H1 (cell line): ENCODE results near the gene TLE4. TPM values are rescaled to one million over a fixed set of nuclear protein-coding genes. Genes with fewer than 3 reads are reported as not detected.

ENCODE experiments used
- CTCF ChIA-PET: fragments of 300-600 bp; sonication (Branson Sonifier 250); formaldehyde crosslinking; loops from one replicate; lab custom pipeline; 2021; ENCODE audit not compliant: partially characterized antibody; lab: Charles Lee
- POLR2A ChIA-PET: fragments of 300-600 bp; sonication (Branson Sonifier 250); formaldehyde crosslinking; loops from one replicate; lab custom pipeline; 2021; ENCODE audit warnings: inconsistent platforms; ENCODE audit not compliant: partially characterized antibody; lab: Charles Lee
- DNase-seq, 2 experiments: peaks; one replicate each; pipeline versions ENCODE4 v3.0.0 to v3.0.0-alpha.2; 2010 to 2022; ENCODE audit warnings: low spot score in 2 of 2, low read depth in 1 of 2, mixed read lengths in 1 of 2
- FAIRE-seq: peaks from 2 replicates; lab custom pipeline; 2011; peaks lifted over from hg19 to GRCh38; lab: Jason Lieb, UNC
- H2AFZ ChIP-seq: 2 replicates; pipeline ENCODE4 v1.8.1; 2012; ENCODE audit warnings: low read length, inconsistent platforms
- H2AK5ac ChIP-seq: 2 replicates; pipeline ENCODE4 v1.6.1; 2013; ENCODE audit warnings: low read depth, low read length
- H2BK120ac ChIP-seq: replicated peaks from 2 replicates; pipeline ENCODE3; 2013; ENCODE audit warnings: low read depth, low read length, inconsistent platforms
- H2BK12ac ChIP-seq: 2 replicates; pipeline ENCODE4 v1.6.1; 2013; ENCODE audit warnings: low read depth, low read length
- H2BK15ac ChIP-seq: 2 replicates; pipeline ENCODE4 v1.6.1; 2013; ENCODE audit warnings: low read length
- H2BK20ac ChIP-seq: 2 replicates; pipeline ENCODE4 v1.6.1; 2013; ENCODE audit warnings: low read length
- H2BK5ac ChIP-seq: 2 replicates; pipeline ENCODE4 v1.6.1; 2013; ENCODE audit warnings: low read depth, low read length
- H3K14ac ChIP-seq: 2 replicates; pipeline ENCODE4 v1.6.1; 2013; ENCODE audit warnings: inconsistent platforms; ENCODE audit not compliant: insufficient read length
- H3K18ac ChIP-seq: 2 replicates; pipeline ENCODE4 v1.6.1; 2013; ENCODE audit warnings: low read length; ENCODE audit errors: extremely low read depth
- H3K23ac ChIP-seq: 2 replicates; pipeline ENCODE4 v1.6.1; 2013; ENCODE audit warnings: inconsistent platforms; ENCODE audit not compliant: insufficient read length
- H3K23me2 ChIP-seq: 2 replicates; pipeline ENCODE4 v1.6.1; 2013; ENCODE audit warnings: low read depth, low read length
- H3K27ac ChIP-seq: 2 replicates; pipeline ENCODE4 v1.6.1; 2011; ENCODE audit warnings: low read depth, low read length, inconsistent platforms
- H3K27me3 ChIP-seq, 4 experiments: replicated peaks in 1 of 4; 1 replicate in 1 of 4; 2 replicates in 3 of 4; pipeline versions ENCODE4 v1.6.1 to v1.8.1; 2011 to 2013; ENCODE audit warnings: low read length in 3 of 4, mild to moderate bottlenecking in 3 of 4, inconsistent platforms in 2 of 4, mixed read lengths in 2 of 4, moderate library complexity in 1 of 4; ENCODE audit not compliant: control insufficient read depth in 3 of 4, insufficient read depth in 3 of 4; ENCODE audit errors: extremely low read depth in 1 of 4
- H3K36me3 ChIP-seq, 4 experiments: 2 replicates each; pipeline versions ENCODE4 v1.6.1 to v1.8.1; 2011 to 2013; ENCODE audit warnings: mild to moderate bottlenecking in 4 of 4, low read length in 3 of 4, moderate library complexity in 2 of 4, control low read depth in 1 of 4, inconsistent platforms in 1 of 4; ENCODE audit not compliant: insufficient read depth in 4 of 4, control insufficient read depth in 2 of 4
- H3K4ac ChIP-seq: replicated peaks from 2 replicates; pipeline ENCODE3; 2013; ENCODE audit warnings: low read length, low read depth, mixed read lengths, inconsistent platforms; ENCODE audit not compliant: insufficient read length
- H3K4me1 ChIP-seq, 4 experiments: replicated peaks in 1 of 4; 1 replicate in 1 of 4; 2 replicates in 3 of 4; pipeline versions ENCODE4 v1.6.1 to v1.8.1; 2011 to 2013; ENCODE audit warnings: low read length in 3 of 4, inconsistent platforms in 2 of 4, mixed read lengths in 1 of 4; ENCODE audit not compliant: insufficient read depth in 4 of 4, control insufficient read depth in 3 of 4
- H3K4me2 ChIP-seq, 2 experiments: 2 replicates each; pipeline versions ENCODE4 v1.6.1 to v1.8.1; 2011 to 2013; ENCODE audit warnings: low read depth in 2 of 2, low read length in 2 of 2, control low read depth in 1 of 2, inconsistent platforms in 1 of 2, mild to moderate bottlenecking in 1 of 2; ENCODE audit not compliant: insufficient read depth in 1 of 2
- H3K4me3 ChIP-seq, 4 experiments: fragments of 200-600, 300-600 bp in 1 of 4; sonication (generic), shearing (Covaris generic), sonication (Bioruptor Twin) in 1 of 4; 2 replicates each; pipeline versions ENCODE4 v1.5.1 to v1.8.1; 2011 to 2016; ENCODE audit warnings: low read length in 4 of 4, low read depth in 3 of 4, control low read depth in 2 of 4, inconsistent platforms in 2 of 4, mild to moderate bottlenecking in 2 of 4, mixed read lengths in 1 of 4, moderate library complexity in 1 of 4; ENCODE audit not compliant: insufficient read depth in 2 of 4; ENCODE audit errors: extremely low read depth in 1 of 4
- H3K56ac ChIP-seq: replicated peaks from 2 replicates; pipeline ENCODE3; 2013; ENCODE audit warnings: low read depth, mild to moderate bottlenecking, mixed read lengths, low read length, inconsistent platforms; ENCODE audit not compliant: insufficient read length
- H3K79me1 ChIP-seq: 2 replicates; pipeline ENCODE4 v1.6.1; 2013; ENCODE audit warnings: low read depth, low read length, control low read depth
- H3K79me2 ChIP-seq, 2 experiments: 2 replicates each; pipeline versions ENCODE4 v1.6.1 to v1.8.1; 2012 to 2013; ENCODE audit warnings: low read length in 2 of 2, mild to moderate bottlenecking in 2 of 2, inconsistent platforms in 1 of 2; ENCODE audit not compliant: insufficient read depth in 2 of 2, control insufficient read depth in 1 of 2
- H3K9ac ChIP-seq, 4 experiments: replicated peaks in 1 of 4; 1 replicate in 1 of 4; 2 replicates in 3 of 4; pipeline versions ENCODE4 v1.6.1 to v1.8.1; 2011 to 2013; ENCODE audit warnings: low read depth in 3 of 4, low read length in 3 of 4, control low read depth in 2 of 4, mild to moderate bottlenecking in 2 of 4, moderate library complexity in 2 of 4, inconsistent platforms in 1 of 4; ENCODE audit errors: extremely low read depth in 1 of 4
- H3K9me3 ChIP-seq, 2 experiments: 2 replicates each; pipeline versions ENCODE4 v1.6.1 to v1.8.1; 2012 to 2013; ENCODE audit warnings: mild to moderate bottlenecking in 2 of 2, moderate library complexity in 2 of 2, control low read depth in 1 of 2, inconsistent platforms in 1 of 2, low read depth in 1 of 2, low read length in 1 of 2, mixed read lengths in 1 of 2; ENCODE audit not compliant: insufficient read depth in 2 of 2
- H4K20me1 ChIP-seq, 2 experiments: replicated peaks in 1 of 2; 2 replicates each; pipeline versions ENCODE3 to v1.8.1; 2011 to 2013; ENCODE audit warnings: inconsistent platforms in 2 of 2, low read length in 2 of 2, mild to moderate bottlenecking in 1 of 2; ENCODE audit not compliant: insufficient read depth in 2 of 2, control insufficient read depth in 1 of 2
- H4K5ac ChIP-seq: 2 replicates; pipeline ENCODE4 v1.6.1; 2013; ENCODE audit warnings: low read length, low read depth, mixed read lengths, inconsistent platforms; ENCODE audit not compliant: insufficient read length
- H4K8ac ChIP-seq: 2 replicates; pipeline ENCODE4 v1.8.0; 2013; ENCODE audit warnings: mild to moderate bottlenecking, moderate library complexity, low read length, inconsistent platforms; ENCODE audit not compliant: insufficient read depth; ENCODE audit errors: extremely low read depth
- H4K91ac ChIP-seq: replicated peaks from 2 replicates; pipeline ENCODE3; 2013; ENCODE audit warnings: low read length, mixed read lengths, inconsistent platforms; ENCODE audit not compliant: insufficient read length
- ASH2L ChIP-seq: fragments of 200-600, 300-600 bp; sonication (generic); IDR thresholded peaks from one replicate; pipeline ENCODE4 v1.7.1; 2017; ENCODE audit warnings: low read length
- CBX5 ChIP-seq: fragments of 300-800, 300-1000 bp; sonication (generic); IDR thresholded peaks from 2 replicates; pipeline ENCODE4 v1.7.1; 2016; ENCODE audit warnings: antibody characterized with exemption, low read length, low read depth
- E2F6 ChIP-seq: IDR thresholded peaks from 2 replicates; pipeline ENCODE4 v1.6.1; 2012; ENCODE audit warnings: inconsistent platforms
- HDAC6 ChIP-seq: IDR thresholded peaks from one replicate; pipeline ENCODE4 v1.7.1; 2012; ENCODE audit warnings: low read depth, mild to moderate bottlenecking, inconsistent platforms, low read length, moderate library complexity
- NRF1 ChIP-seq: IDR thresholded peaks from 2 replicates; pipeline ENCODE4 v1.6.1; 2011; ENCODE audit warnings: mild to moderate bottlenecking, low read depth, low read length, improper control_type of control experiment
- POLR2A ChIP-seq, 2 experiments: IDR thresholded peaks; 1 replicate in 1 of 2; 2 replicates in 1 of 2; pipeline ENCODE4 v1.6.1; 2011; ENCODE audit warnings: low read depth in 2 of 2, low read length in 2 of 2, mild to moderate bottlenecking in 2 of 2; ENCODE audit errors: control extremely low read depth in 1 of 2
- RBBP5 ChIP-seq: IDR thresholded peaks from 2 replicates; pipeline ENCODE4 v1.7.1; 2012; ENCODE audit warnings: low read depth, mild to moderate bottlenecking, inconsistent platforms, low read length, moderate library complexity, borderline replicate concordance
- SIRT6 ChIP-seq: IDR thresholded peaks from one replicate; pipeline ENCODE4 v1.7.1; 2012; ENCODE audit warnings: low read length, inconsistent platforms
- SP1 ChIP-seq: IDR thresholded peaks from 2 replicates; pipeline ENCODE4 v1.6.1; 2011; ENCODE audit warnings: low read depth, low read length
- SP4 ChIP-seq: IDR thresholded peaks from 2 replicates; pipeline ENCODE4 v1.6.1; 2012; ENCODE audit warnings: low read length, inconsistent platforms
- TAF1 ChIP-seq: IDR thresholded peaks from 2 replicates; pipeline ENCODE4 v1.6.1; 2011; ENCODE audit warnings: mild to moderate bottlenecking, low read depth, low read length
- TBP ChIP-seq: IDR thresholded peaks from 2 replicates; pipeline ENCODE4 v1.6.1; 2011; ENCODE audit warnings: low read depth, low read length, improper control_type of control experiment
- TCF12 ChIP-seq: IDR thresholded peaks from 2 replicates; pipeline ENCODE4 v1.6.1; 2011; ENCODE audit warnings: low read depth, mild to moderate bottlenecking, low read length
- YY1 ChIP-seq: IDR thresholded peaks from 2 replicates; pipeline ENCODE4 v1.6.1; 2011; ENCODE audit warnings: low read depth, mild to moderate bottlenecking, low read length
- WGBS, 2 experiments: shearing (Covaris generic) in 1 of 2; methylation state at CpG; one replicate each; pipeline versions ENCODE4 v1.1.6 to v1.1.7; 2013 to 2015; ENCODE audit warnings: low lambda C conversion rate in 2 of 2, mixed read lengths in 2 of 2, inconsistent platforms in 1 of 2, low coverage in 1 of 2, missing lambda C conversion rate in 1 of 2; ENCODE audit not compliant: insufficient replicate concordance in 2 of 2, insufficient coverage in 1 of 2, insufficient read length in 1 of 2; ENCODE audit errors: extremely low coverage in 1 of 2, missing lambda C conversion rate in 1 of 2; 5-methylcytosine and 5-hydroxymethylcytosine counted together
- polyA plus RNA-seq, 7 experiments: library from polyadenylated mRNA; depleted of rRNA in 3 of 7; stranded (reverse) in 5 of 7; unstranded in 2 of 7; fragments of >200 nt in 5 of 7; fragments of 200-250 nt in 2 of 7; gene quantifications; 1 replicate in 5 of 7; 2 replicates in 1 of 7; 4 replicates in 1 of 7; pipeline versions ENCODE4 v1.2.1 to v1.2.3, GENCODE V29; 2011 to 2013; ENCODE audit warnings: missing spikeins in 2 of 7, mixed read lengths in 2 of 7
- total RNA-seq: library from RNA; stranded (reverse); fragmentation: NEBNext Ultra II Directional; extraction: Animal tissue kit (Norgen Biotek cat#: 25700); gene quantifications from 2 replicates; pipeline ENCODE4 v1.2.1, GENCODE V29; 2021

TLE4 gene
- total and polyA plus RNA-seq, 2 of the 8 experiments (the other 6 are each of a cell fraction or from before 2014, with no cell fraction given), result 32.4 to 36.9 TPM

GRCh38 chr9:79592726-79593493 is 21.1 kb downstream of the TLE4 start:
- no peak for FAIRE-seq
- H3K4me1 ChIP-seq, result no peaks in the 10 kb centered on the region
- peaks cover 0 to 63% of the 10 kb centered on the region in 2 experiments; a peak in 2 of 4 replicates for H3K79me2 ChIP-seq
- no peak overlapping the region for H2AK5ac ChIP-seq
- H4K20me1 ChIP-seq, result no peaks in the 10 kb centered on the region
- H2BK5ac ChIP-seq, result no peak overlapping the region
- H3K36me3 ChIP-seq, result no peaks in the 10 kb centered on the region
- H3K27ac ChIP-seq, result no peak overlapping the region
- no peak overlapping the region for H3K4me2 ChIP-seq
- H2BK120ac ChIP-seq, result no peak overlapping the region
- no peak overlapping the region for H3K4me3 ChIP-seq
- no peak overlapping the region for H2BK20ac ChIP-seq
- POLR2A ChIA-PET, result interaction anchor here (0.7 to 1.1 kb wide), 2 partner anchors 18 to 161 kb away, joined by 3 read pairs; no protein-coding TSS in a partner anchor
- no peak overlapping the region for H3K4ac ChIP-seq
- CTCF ChIA-PET, result interaction anchor here (1.2 kb wide), 2 partner anchors 11 to 275 kb away, joined by 3 to 4 read pairs; no protein-coding TSS in a partner anchor
- H3K56ac ChIP-seq, result no peak overlapping the region
- H3K9me3 ChIP-seq, result no peaks in the 10 kb centered on the region
- H2BK15ac ChIP-seq, result no peak overlapping the region
- no peaks in the 10 kb centered on the region; the same call in none of the 2 replicates for H3K79me1 ChIP-seq
- no peak overlapping the region for H4K91ac ChIP-seq
- WGBS, 2 experiments, result 87% methylated on average over 4 of the region's 4 CpGs; no CpG with 5 or more reads in 1 of the 2 experiments
- no peaks in the 10 kb centered on the region for H3K27me3 ChIP-seq
- no peak overlapping the region for H2AFZ ChIP-seq
- H3K14ac ChIP-seq, result no peak overlapping the region
- H3K23ac ChIP-seq, result no peak overlapping the region
- no peak overlapping the region for H3K9ac ChIP-seq
- no peak overlapping the region for H4K5ac ChIP-seq
- no peak overlapping the region for H4K8ac ChIP-seq
- H3K23me2 ChIP-seq, result no peaks in the 10 kb centered on the region; the same call in 1 of the 2 replicates
- DNase-seq, result no peak
- no peak overlapping the region for H2BK12ac ChIP-seq
- H3K18ac ChIP-seq, result no peak overlapping the region
- no peak for TF ChIP-seq RBBP5
- TF ChIP-seq TBP, result no peak
- TF ChIP-seq SP4, result no peak
- no peak for TF ChIP-seq SP1
- TF ChIP-seq ASH2L, result no peak
- TF ChIP-seq POLR2A (IDR thresholded peaks at IDR 0.05; ENCODE audit: control extremely low read depth in 1 of 2, low read depth in 2 of 2, low read length in 2 of 2), result no peak
- TF ChIP-seq YY1, result no peak
- TF ChIP-seq CBX5, result no peak
- no peak for TF ChIP-seq SIRT6
- no peak for TF ChIP-seq HDAC6
- no peak for TF ChIP-seq TCF12
- no peak for TF ChIP-seq NRF1
- no peak for TF ChIP-seq TAF1
- no peak for TF ChIP-seq E2F6
